ENCODE measurements around the gene WWOX.

The WWOX gene

GRCh38 chr16:78763821-78764440 lies 664.5 kb downstream of the WWOX start:
- no peak overlapping the region for H3K4me3 ChIP-seq (ENCODE audit: insufficient read depth, low read depth, low read length, poor library complexity, severe bottlenecking)
- peaks cover 3% of the 10 kb centered on the region for H3K4me1 ChIP-seq (ENCODE audit: control insufficient read depth, insufficient read depth, low read length, poor library complexity, severe bottlenecking)
- H3K27ac ChIP-seq (ENCODE audit: insufficient read depth, low read length, poor library complexity, severe bottlenecking) = no peak overlapping the region
- no peak for DNase-seq
- no peaks in the 10 kb centered on the region for H3K27me3 ChIP-seq (replicated peaks; ENCODE audit: control insufficient read depth, insufficient read depth, low read length, poor library complexity, severe bottlenecking)
- H3K36me3 ChIP-seq (ENCODE audit: control insufficient read depth, insufficient read depth, low read length) = no peaks in the 10 kb centered on the region
- H3K9me3 ChIP-seq (ENCODE audit: control insufficient read depth, low read length) = no peaks in the 10 kb centered on the region

DNA sequence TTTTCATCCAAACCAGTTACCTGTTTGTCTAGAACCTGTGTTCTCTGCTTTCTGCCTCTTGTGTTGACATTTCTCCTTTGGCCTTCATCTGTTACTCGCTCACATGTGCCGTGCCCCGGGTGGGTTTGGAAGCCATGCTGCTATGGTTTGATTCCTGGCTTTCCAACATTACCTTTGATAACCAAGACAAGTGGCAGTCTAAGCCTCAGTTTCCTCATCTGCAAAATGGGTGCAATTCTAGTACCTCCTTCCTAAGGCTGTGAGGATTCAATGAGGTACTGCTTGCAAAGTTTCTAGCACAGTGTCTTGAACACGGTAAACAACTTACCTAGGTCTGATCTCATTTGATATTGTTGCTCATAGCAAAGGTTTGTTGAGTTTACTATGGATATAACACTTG lies 665.0 kb downstream of the WWOX start:
- H3K27me3 ChIP-seq (replicated peaks; ENCODE audit: control insufficient read depth, insufficient read depth, low read length, poor library complexity, severe bottlenecking) = no peaks in the 10 kb centered on the region
- H3K27ac ChIP-seq (ENCODE audit: insufficient read depth, low read length, poor library complexity, severe bottlenecking) = no peak overlapping the region
- DNase-seq = no peak
- peaks cover 3% of the 10 kb centered on the region for H3K4me1 ChIP-seq (ENCODE audit: control insufficient read depth, insufficient read depth, low read length, poor library complexity, severe bottlenecking)
- no peaks in the 10 kb centered on the region for H3K9me3 ChIP-seq (ENCODE audit: control insufficient read depth, low read length)
- H3K36me3 ChIP-seq (ENCODE audit: control insufficient read depth, insufficient read depth, low read length) = no peaks in the 10 kb centered on the region
- no peak overlapping the region for H3K4me3 ChIP-seq (ENCODE audit: insufficient read depth, low read depth, low read length, poor library complexity, severe bottlenecking)

GRCh38 chr16:78768226-78768625 lies 668.8 kb downstream of the WWOX start:
- no peaks in the 10 kb centered on the region for H3K9me3 ChIP-seq (ENCODE audit: control insufficient read depth, low read length)
- no peak overlapping the region for H3K4me3 ChIP-seq (ENCODE audit: insufficient read depth, low read depth, low read length, poor library complexity, severe bottlenecking)
- H3K36me3 ChIP-seq (ENCODE audit: control insufficient read depth, insufficient read depth, low read length) = no peaks in the 10 kb centered on the region
- H3K27ac ChIP-seq (ENCODE audit: insufficient read depth, low read length, poor library complexity, severe bottlenecking) = no peak overlapping the region
- no peaks in the 10 kb centered on the region for H3K27me3 ChIP-seq (replicated peaks; ENCODE audit: control insufficient read depth, insufficient read depth, low read length, poor library complexity, severe bottlenecking)
- peaks cover 9% of the 10 kb centered on the region for H3K4me1 ChIP-seq (ENCODE audit: control insufficient read depth, insufficient read depth, low read length, poor library complexity, severe bottlenecking)
- no peak for DNase-seq

GRCh38 chr16:78768718-78769117 lies 669.3 kb downstream of the WWOX start:
- H3K9me3 ChIP-seq (ENCODE audit: control insufficient read depth, low read length) = no peaks in the 10 kb centered on the region
- H3K4me1 ChIP-seq (ENCODE audit: control insufficient read depth, insufficient read depth, low read length, poor library complexity, severe bottlenecking) = peaks cover 9% of the 10 kb centered on the region
- H3K27me3 ChIP-seq (replicated peaks; ENCODE audit: control insufficient read depth, insufficient read depth, low read length, poor library complexity, severe bottlenecking) = no peaks in the 10 kb centered on the region
- DNase-seq = peak; percentile 8 to 14 (median 9)
- H3K4me3 ChIP-seq (ENCODE audit: insufficient read depth, low read depth, low read length, poor library complexity, severe bottlenecking) = peak overlapping the region; percentile 41
- peak overlapping the region; percentile 5 for H3K27ac ChIP-seq (ENCODE audit: insufficient read depth, low read length, poor library complexity, severe bottlenecking)
- H3K36me3 ChIP-seq (ENCODE audit: control insufficient read depth, insufficient read depth, low read length) = no peaks in the 10 kb centered on the region

GRCh38 chr16:78770353-78771091 lies 671.1 kb downstream of the WWOX start:
- Histone ChIP-seq H3K36me3 (ENCODE audit: control insufficient read depth, insufficient read depth, low read length) (no peaks in the 10 kb centered on the region), H3K27ac (ENCODE audit: insufficient read depth, low read length, poor library complexity, severe bottlenecking) (no peak overlapping the region), H3K27me3 (replicated peaks; ENCODE audit: control insufficient read depth, insufficient read depth, low read length, poor library complexity, severe bottlenecking) (no peaks in the 10 kb centered on the region), H3K4me3 (ENCODE audit: insufficient read depth, low read depth, low read length, poor library complexity, severe bottlenecking) (no peak overlapping the region), H3K4me1 (ENCODE audit: control insufficient read depth, insufficient read depth, low read length, poor library complexity, severe bottlenecking) (peaks cover 9% of the 10 kb centered on the region), H3K9me3 (ENCODE audit: control insufficient read depth, low read length) (no peaks in the 10 kb centered on the region)
- DNase-seq = peak; percentile 64 to 78 (median 73)

DNA sequence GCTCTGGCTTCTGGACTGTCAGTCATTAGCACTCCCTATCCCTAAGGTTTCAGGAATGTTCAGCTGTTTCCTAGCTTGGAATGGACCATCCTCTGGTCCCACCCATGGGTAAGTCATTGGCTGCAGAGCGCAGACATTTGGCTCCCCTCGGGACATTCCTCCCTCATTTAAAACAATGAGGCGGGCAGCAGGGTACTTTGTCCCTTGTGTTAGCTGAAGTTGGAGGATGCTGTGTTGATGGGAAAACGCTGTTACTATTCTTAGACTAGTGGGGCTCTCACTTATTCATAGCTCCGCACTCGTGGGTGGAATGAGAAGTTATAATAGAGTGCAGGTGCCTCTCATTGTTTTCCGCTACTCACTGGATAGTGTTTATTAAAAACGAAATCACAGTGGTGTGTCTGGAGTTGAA lies 673.8 kb downstream of the WWOX start:
- Histone ChIP-seq H3K9me3 (ENCODE audit: control insufficient read depth, low read length) (no peaks in the 10 kb centered on the region), H3K27me3 (replicated peaks; ENCODE audit: control insufficient read depth, insufficient read depth, low read length, poor library complexity, severe bottlenecking) (no peaks in the 10 kb centered on the region), H3K4me3 (ENCODE audit: insufficient read depth, low read depth, low read length, poor library complexity, severe bottlenecking) (no peak overlapping the region), H3K27ac (ENCODE audit: insufficient read depth, low read length, poor library complexity, severe bottlenecking) (no peak overlapping the region), H3K36me3 (ENCODE audit: control insufficient read depth, insufficient read depth, low read length) (no peaks in the 10 kb centered on the region), H3K4me1 (ENCODE audit: control insufficient read depth, insufficient read depth, low read length, poor library complexity, severe bottlenecking) (peaks cover 7% of the 10 kb centered on the region)
- no peak for DNase-seq

DNA sequence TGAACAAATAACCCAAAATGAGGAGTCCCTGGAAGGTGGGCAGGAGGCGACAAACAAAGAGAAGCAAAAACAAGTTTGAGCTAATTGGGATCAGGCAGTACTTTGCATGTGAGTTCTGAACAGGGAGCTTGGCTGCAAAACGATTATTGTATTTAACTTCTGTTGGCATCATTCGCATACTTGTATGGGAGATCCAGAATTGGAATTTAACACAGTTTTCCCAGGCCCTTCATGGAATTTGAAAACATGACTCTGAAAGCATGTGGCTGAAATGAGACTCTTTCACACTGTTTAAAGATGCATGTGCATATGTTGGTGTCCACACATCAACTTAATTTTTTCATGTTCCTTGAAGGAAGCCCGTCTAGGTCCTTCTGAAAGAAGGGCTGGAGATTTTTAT lies 674.3 kb downstream of the WWOX start:
- Histone ChIP-seq H3K9me3 (ENCODE audit: control insufficient read depth, low read length) (no peaks in the 10 kb centered on the region), H3K4me3 (ENCODE audit: insufficient read depth, low read depth, low read length, poor library complexity, severe bottlenecking) (no peak overlapping the region), H3K27me3 (replicated peaks; ENCODE audit: control insufficient read depth, insufficient read depth, low read length, poor library complexity, severe bottlenecking) (no peaks in the 10 kb centered on the region), H3K4me1 (ENCODE audit: control insufficient read depth, insufficient read depth, low read length, poor library complexity, severe bottlenecking) (peaks cover 6% of the 10 kb centered on the region), H3K36me3 (ENCODE audit: control insufficient read depth, insufficient read depth, low read length) (no peaks in the 10 kb centered on the region), H3K27ac (ENCODE audit: insufficient read depth, low read length, poor library complexity, severe bottlenecking) (no peak overlapping the region)
- DNase-seq = no peak

GRCh38 chr16:78775161-78775561 lies 675.7 kb downstream of the WWOX start:
- H3K36me3 ChIP-seq (ENCODE audit: control insufficient read depth, insufficient read depth, low read length) = no peaks in the 10 kb centered on the region
- H3K27me3 ChIP-seq (replicated peaks; ENCODE audit: control insufficient read depth, insufficient read depth, low read length, poor library complexity, severe bottlenecking) = no peaks in the 10 kb centered on the region
- no peak overlapping the region for H3K4me3 ChIP-seq (ENCODE audit: insufficient read depth, low read depth, low read length, poor library complexity, severe bottlenecking)
- H3K4me1 ChIP-seq (ENCODE audit: control insufficient read depth, insufficient read depth, low read length, poor library complexity, severe bottlenecking) = peaks cover 6% of the 10 kb centered on the region
- no peaks in the 10 kb centered on the region for H3K9me3 ChIP-seq (ENCODE audit: control insufficient read depth, low read length)
- DNase-seq = no peak
- H3K27ac ChIP-seq (ENCODE audit: insufficient read depth, low read length, poor library complexity, severe bottlenecking) = no peak overlapping the region

- no peaks in the 10 kb centered on the region for H3K36me3 ChIP-seq (ENCODE audit: control insufficient read depth, insufficient read depth, low read length)
- H3K4me3 ChIP-seq (ENCODE audit: insufficient read depth, low read depth, low read length, poor library complexity, severe bottlenecking) = no peak overlapping the region
- no peak for DNase-seq
- no peaks in the 10 kb centered on the region for H3K4me1 ChIP-seq (ENCODE audit: control insufficient read depth, insufficient read depth, low read length, poor library complexity, severe bottlenecking)
- H3K27me3 ChIP-seq (replicated peaks; ENCODE audit: control insufficient read depth, insufficient read depth, low read length, poor library complexity, severe bottlenecking) = no peaks in the 10 kb centered on the region
- no peak overlapping the region for H3K27ac ChIP-seq (ENCODE audit: insufficient read depth, low read length, poor library complexity, severe bottlenecking)
- no peaks in the 10 kb centered on the region for H3K9me3 ChIP-seq (ENCODE audit: control insufficient read depth, low read length)
These were observed 678.9 kb downstream of the WWOX start for GRCh38 chr16:78778101-78779004.

GRCh38 chr16:78780808-78781207 lies 681.4 kb downstream of the WWOX start:
- H3K27me3 ChIP-seq (replicated peaks; ENCODE audit: control insufficient read depth, insufficient read depth, low read length, poor library complexity, severe bottlenecking) = no peaks in the 10 kb centered on the region
- no peaks in the 10 kb centered on the region for H3K36me3 ChIP-seq (ENCODE audit: control insufficient read depth, insufficient read depth, low read length)
- no peak for DNase-seq
- no peak overlapping the region for H3K27ac ChIP-seq (ENCODE audit: insufficient read depth, low read length, poor library complexity, severe bottlenecking)
- H3K4me3 ChIP-seq (ENCODE audit: insufficient read depth, low read depth, low read length, poor library complexity, severe bottlenecking) = no peak overlapping the region
- H3K4me1 ChIP-seq (ENCODE audit: control insufficient read depth, insufficient read depth, low read length, poor library complexity, severe bottlenecking) = no peaks in the 10 kb centered on the region
- no peaks in the 10 kb centered on the region for H3K9me3 ChIP-seq (ENCODE audit: control insufficient read depth, low read length)
